Activated CD4-positive, alpha-beta T cell treated with anti-CD3 and anti-CD28 coated beads, Interleukin-2, amount 50 U/mL, for 16 hours (primary cell): ENCODE measurements around the gene MID1IP1.

Source experiments
- DNase-seq: peaks from one replicate; pipeline ENCODE4 v3.0.0-alpha.2; 2020

Gene MID1IP1

GRCh38 chrX:38817004-38817703, 15.9 kb downstream of the MID1IP1 start:
- no peak for DNase-seq

GRCh38 chrX:38819163-38819562, 17.9 kb downstream of the MID1IP1 start:
- no peak for DNase-seq

- DNase-seq = no peak
Measured at GRCh38 chrX:38819709-38820108, 18.4 kb downstream of the MID1IP1 start.

- DNase-seq = no peak
Measured at GRCh38 chrX:38820751-38821150, 19.5 kb downstream of the MID1IP1 start.

- DNase-seq = no peak
Measured at GRCh38 chrX:38824176-38824575, 22.9 kb downstream of the MID1IP1 start.

GRCh38 chrX:38831949-38832348, 30.7 kb downstream of the MID1IP1 start:
- no peak for DNase-seq

- DNase-seq = no peak
Measured at GRCh38 chrX:38837389-38837788, 36.1 kb downstream of the MID1IP1 start.

- DNase-seq = no peak
Measured at GRCh38 chrX:38839277-38839676, 38.0 kb downstream of the MID1IP1 start.

- no peak for DNase-seq
Measured at GRCh38 chrX:38839944-38840343, 38.7 kb downstream of the MID1IP1 start.

- no peak for DNase-seq
Measured at GRCh38 chrX:38841750-38842149, 40.5 kb downstream of the MID1IP1 start.

GRCh38 chrX:38845426-38845825, 44.2 kb downstream of the MID1IP1 start:
- DNase-seq = no peak

GRCh38 chrX:38847206-38847902, 46.1 kb downstream of the MID1IP1 start:
- no peak for DNase-seq

GRCh38 chrX:38847903-38848230, 46.6 kb downstream of the MID1IP1 start:
- no peak for DNase-seq

GRCh38 chrX:38848671-38849455, 47.6 kb downstream of the MID1IP1 start:
- no peak for DNase-seq

GRCh38 chrX:38850807-38851544, 49.7 kb downstream of the MID1IP1 start:
- DNase-seq = no peak

- no peak for DNase-seq
Measured at GRCh38 chrX:38854305-38854704, 53.0 kb downstream of the MID1IP1 start.
